Hepatocyte (in vitro differentiated cells): ENCODE results near the gene TMC8. TPM values are rescaled to one million over a fixed set of nuclear protein-coding genes. Genes with fewer than 3 reads are reported as not detected.

Source experiments
- DNase-seq: peaks from one replicate; pipeline ENCODE4 v3.0.0-alpha.2; 2016; ENCODE audit warnings: low spot score
- H2AFZ ChIP-seq: fragments of 200-600 bp; sonication (generic); 2 replicates; pipeline ENCODE4 v1.6.0; 2016; ENCODE audit warnings: antibody characterized with exemption, mild to moderate bottlenecking
- H3K27ac ChIP-seq: fragments of 200-600 bp; sonication (generic); 2 replicates; pipeline ENCODE4 v1.5.1; 2016; ENCODE audit warnings: mild to moderate bottlenecking
- H3K27me3 ChIP-seq: fragments of 200-600 bp; sonication (generic); 2 replicates; pipeline ENCODE4 v1.6.1; 2016
- H3K36me3 ChIP-seq: fragments of 200-600 bp; sonication (generic); replicated peaks from 2 replicates; pipeline ENCODE4 v1.5.1; 2016; ENCODE audit warnings: low read depth; ENCODE audit not compliant: insufficient read depth
- H3K4me1 ChIP-seq: fragments of 200-600 bp; sonication (generic); 2 replicates; pipeline ENCODE4 v1.5.1; 2016; ENCODE audit warnings: mild to moderate bottlenecking, moderate library complexity; ENCODE audit not compliant: insufficient read depth
- H3K4me2 ChIP-seq: fragments of 200-600 bp; sonication (generic); 2 replicates; pipeline ENCODE4 v1.6.0; 2016
- H3K4me3 ChIP-seq: fragments of 200-600 bp; sonication (generic); 2 replicates; pipeline ENCODE4 v1.5.1; 2016; ENCODE audit warnings: mild to moderate bottlenecking
- H3K79me2 ChIP-seq: fragments of 200-600 bp; sonication (generic); 2 replicates; pipeline ENCODE4 v1.6.0; 2017; ENCODE audit warnings: mild to moderate bottlenecking
- H3K9me2 ChIP-seq: fragments of 200-600 bp; sonication (generic); replicated peaks from 2 replicates; pipeline ENCODE4 v1.6.0; 2017; ENCODE audit warnings: mild to moderate bottlenecking; ENCODE audit not compliant: insufficient read depth
- H3K9me3 ChIP-seq: fragments of 200-600 bp; sonication (generic); 2 replicates; pipeline ENCODE4 v1.5.1; 2016; ENCODE audit warnings: low read depth, mild to moderate bottlenecking
- H4K20me1 ChIP-seq: fragments of 200-600 bp; sonication (generic); 2 replicates; pipeline ENCODE4 v1.6.0; 2016; ENCODE audit warnings: mild to moderate bottlenecking; ENCODE audit not compliant: insufficient read depth, poor library complexity, severe bottlenecking
- CTCF ChIP-seq: fragments of 200-600 bp; sonication (generic); IDR thresholded peaks from 2 replicates; pipeline ENCODE4 v1.5.1; 2016; ENCODE audit warnings: antibody characterized with exemption, mild to moderate bottlenecking; ENCODE audit not compliant: poor library complexity
- EZH2 ChIP-seq: fragments of 200-600 bp; sonication (generic); IDR thresholded peaks from 2 replicates; pipeline ENCODE4 v1.6.1; 2016; ENCODE audit warnings: antibody characterized with exemption, mild to moderate bottlenecking, borderline replicate concordance
- EZH2phosphoT487 ChIP-seq: fragments of 200-600 bp; sonication (generic); IDR thresholded peaks from one replicate; pipeline ENCODE4 v1.6.1; 2018; ENCODE audit warnings: antibody characterized with exemption, mild to moderate bottlenecking, low read depth, moderate library complexity; ENCODE audit not compliant: unreplicated experiment, severe bottlenecking
- WGBS: methylation state at CpG from one replicate; pipeline ENCODE4 v1.1.6; 2016; ENCODE audit warnings: low lambda C conversion rate; ENCODE audit errors: missing lambda C conversion rate; 5-methylcytosine and 5-hydroxymethylcytosine counted together
- polyA plus RNA-seq: library from polyadenylated mRNA; unstranded; fragments of >200 nt; fragmentation: Nextera tagmentation; extraction: Ambion mirVana; gene quantifications from 2 replicates; pipeline ENCODE4 v1.2.1, GENCODE V29; 2016
- total RNA-seq: library from RNA; depleted of rRNA; stranded (reverse); fragments of >200 nt; gene quantifications from 2 replicates; pipeline ENCODE4 v1.2.3, GENCODE V29; 2014

The TMC8 gene
- total and polyA plus RNA-seq, 2 experiments from 2014 or later, result 0.07 to 1.2 TPM

GRCh38 chr17:78183916-78184315, 53.3 kb downstream of the TMC8 start:
- H3K27me3 ChIP-seq, result no peaks in the 10 kb centered on the region
- peaks cover 15% of the 10 kb centered on the region for H3K4me1 ChIP-seq
- no peaks in the 10 kb centered on the region for H4K20me1 ChIP-seq
- TF ChIP-seq EZH2phosphoT487 (no peak), CTCF (no peak), EZH2 (no peak)
- no peak for DNase-seq
- H3K9me3 ChIP-seq, result no peaks in the 10 kb centered on the region
- peaks cover 16% of the 10 kb centered on the region for H3K79me2 ChIP-seq
- 91% methylated on average over 12 of the region's 12 CpGs for WGBS
- H3K4me3 ChIP-seq, result no peak overlapping the region
- no peak overlapping the region for H2AFZ ChIP-seq
- H3K9me2 ChIP-seq, result no peaks in the 10 kb centered on the region
- no peak overlapping the region for H3K27ac ChIP-seq
- H3K4me2 ChIP-seq, result no peak overlapping the region
- no peaks in the 10 kb centered on the region for H3K36me3 ChIP-seq

GRCh38 chr17:78184351-78184750, 53.8 kb downstream of the TMC8 start:
- peaks cover 19% of the 10 kb centered on the region for H3K79me2 ChIP-seq
- no peaks in the 10 kb centered on the region for H3K9me2 ChIP-seq
- no peak overlapping the region for H3K27ac ChIP-seq
- H3K27me3 ChIP-seq, result no peaks in the 10 kb centered on the region
- H2AFZ ChIP-seq, result no peak overlapping the region
- no peaks in the 10 kb centered on the region for H4K20me1 ChIP-seq
- peaks cover 15% of the 10 kb centered on the region for H3K4me1 ChIP-seq
- no peak overlapping the region for H3K4me3 ChIP-seq
- DNase-seq, result no peak
- no peak for TF ChIP-seq CTCF
- no peak for TF ChIP-seq EZH2
- no peaks in the 10 kb centered on the region for H3K36me3 ChIP-seq
- no peaks in the 10 kb centered on the region for H3K9me3 ChIP-seq
- H3K4me2 ChIP-seq, result no peak overlapping the region
- 84% methylated on average over 10 of the region's 10 CpGs for WGBS

GRCh38 chr17:78184868-78185267, 54.3 kb downstream of the TMC8 start:
- Histone ChIP-seq H3K36me3 (no peaks in the 10 kb centered on the region), H3K27ac (no peak overlapping the region), H2AFZ (no peak overlapping the region), H3K4me1 (peaks cover 11% of the 10 kb centered on the region), H3K9me3 (no peaks in the 10 kb centered on the region), H3K9me2 (no peaks in the 10 kb centered on the region), H3K79me2 (peaks cover 24% of the 10 kb centered on the region), H3K4me2 (no peak overlapping the region), H3K4me3 (no peak overlapping the region), H3K27me3 (no peaks in the 10 kb centered on the region), H4K20me1 (no peaks in the 10 kb centered on the region)
- TF ChIP-seq CTCF (no peak), EZH2phosphoT487 (no peak), EZH2 (no peak)
- WGBS, result 93% methylated on average over 9 of the region's 9 CpGs
- DNase-seq, result no peak
